SU-DHL-6 (cell line): ENCODE data around the gene WDR35.
"Not testable (repeated sequence)": the region's sequence is repeated elsewhere in the genome, so short reads cannot be mapped to it uniquely, and the experiment has no call there.

Source experiments
- H2AFZ ChIP-seq: fragments of 200-600 bp; sonication (generic); 2 replicates; pipeline ENCODE4 v1.6.1; 2014; ENCODE audit warnings: low read depth, mild to moderate bottlenecking, moderate library complexity, mixed read lengths, antibody characterized with exemption, low read length; ENCODE audit not compliant: severe bottlenecking
- H3F3A ChIP-seq: fragments of 200-600 bp; shearing (Covaris generic); 2 replicates; pipeline ENCODE4 v1.6.0; 2016; ENCODE audit warnings: antibody characterized with exemption, mild to moderate bottlenecking; ENCODE audit not compliant: insufficient read depth
- H3K27ac ChIP-seq: fragments of 200-600 bp; sonication (generic); 2 replicates; pipeline ENCODE4 v1.5.1; 2016; ENCODE audit warnings: low read depth, mild to moderate bottlenecking, low read length, moderate library complexity, mixed read lengths
- H3K27me3 ChIP-seq: fragments of 200-600 bp; sonication (generic), shearing (Covaris generic); 2 replicates; pipeline ENCODE4 v1.6.0; 2014; ENCODE audit warnings: mild to moderate bottlenecking, low read length
- H3K36me3 ChIP-seq: fragments of 200-600 bp; sonication (generic); 2 replicates; pipeline ENCODE4 v1.6.1; 2014; ENCODE audit warnings: mild to moderate bottlenecking, low read length, mixed read lengths
- H3K4me2 ChIP-seq: fragments of 300-600, 200-600 bp; shearing (Covaris generic), sonication (generic); 2 replicates; pipeline ENCODE4 v1.6.0; 2014; ENCODE audit warnings: low read length, low read depth, mild to moderate bottlenecking; ENCODE audit not compliant: poor library complexity, severe bottlenecking
- H3K4me3 ChIP-seq: fragments of 200-600 bp; sonication (generic); 2 replicates; pipeline ENCODE4 v1.5.1; 2014; ENCODE audit warnings: antibody characterized with exemption, low read length, mild to moderate bottlenecking, mixed read lengths; ENCODE audit not compliant: insufficient read depth, poor library complexity, severe bottlenecking
- H3K79me2 ChIP-seq: fragments of 200-600 bp; sonication (generic); 2 replicates; pipeline ENCODE4 v1.6.1; 2014; ENCODE audit warnings: mild to moderate bottlenecking, low read length, moderate library complexity; ENCODE audit not compliant: insufficient read depth
- H3K9ac ChIP-seq: fragments of 200-600 bp; sonication (generic); 2 replicates; pipeline ENCODE4 v1.7.0; 2014; ENCODE audit warnings: mild to moderate bottlenecking, low read length
- H3K9me2 ChIP-seq: fragments of 200-600 bp; sonication (generic); replicated peaks from 2 replicates; pipeline ENCODE4 v1.6.1; 2014; ENCODE audit warnings: low read length; ENCODE audit not compliant: insufficient read depth
- H3K9me3 ChIP-seq: fragments of 200-600 bp; sonication (generic); 2 replicates; pipeline ENCODE4 v1.6.1; 2014; ENCODE audit warnings: low read length, mixed read lengths; ENCODE audit not compliant: insufficient read depth
- H4K20me1 ChIP-seq: fragments of 200-600 bp; sonication (generic); 2 replicates; pipeline ENCODE4 v1.6.1; 2014; ENCODE audit warnings: low read depth, mild to moderate bottlenecking, antibody characterized with exemption, low read length, moderate library complexity, mixed read lengths
- CTCF ChIP-seq: fragments of 200-600 bp; sonication (generic); IDR thresholded peaks from one replicate; pipeline ENCODE4 v1.5.1; 2017; ENCODE audit warnings: antibody characterized with exemption, mild to moderate bottlenecking, low read length, moderate library complexity; ENCODE audit not compliant: insufficient read depth, poor library complexity, severe bottlenecking
- EZH2phosphoT487 ChIP-seq: fragments of 200-600 bp; sonication (generic), shearing (Covaris generic); conservative IDR thresholded peaks from 2 replicates; pipeline ENCODE4 v1.6.1; 2018; ENCODE audit warnings: mild to moderate bottlenecking, antibody characterized with exemption, low read length, moderate library complexity, mixed read lengths

WDR35 gene

GRCh38 chr2:19882286-19882685, 107.6 kb downstream of the WDR35 start:
- Histone ChIP-seq H4K20me1 (no peaks in the 10 kb centered on the region), H3K27ac (no peak overlapping the region), H3K36me3 (no peaks in the 10 kb centered on the region), H3K9ac (no peak overlapping the region), H3K79me2 (no peaks in the 10 kb centered on the region), H3K9me3 (no peaks in the 10 kb centered on the region), H3F3A (no peaks in the 10 kb centered on the region), H3K4me2 (no peak overlapping the region), H2AFZ (no peak overlapping the region), H3K4me3 (no peak overlapping the region), H3K27me3 (no peaks in the 10 kb centered on the region), H3K9me2 (no peaks in the 10 kb centered on the region)
- TF ChIP-seq CTCF: no peak
- no peak for TF ChIP-seq EZH2phosphoT487

GRCh38 chr2:19881908-19882265, 108.0 kb downstream of the WDR35 start:
- Histone ChIP-seq H2AFZ (no peak overlapping the region), H3K79me2 (no peaks in the 10 kb centered on the region), H3K9me2 (no peaks in the 10 kb centered on the region), H3K27ac (no peak overlapping the region), H3K9me3 (no peaks in the 10 kb centered on the region), H3K4me2 (no peak overlapping the region), H3K4me3 (no peak overlapping the region), H3K9ac (no peak overlapping the region), H3K36me3 (no peaks in the 10 kb centered on the region), H4K20me1 (no peaks in the 10 kb centered on the region), H3F3A (no peaks in the 10 kb centered on the region), H3K27me3 (no peaks in the 10 kb centered on the region)
- TF ChIP-seq CTCF (no peak), EZH2phosphoT487 (no peak)

GRCh38 chr2:19881221-19881907, 108.5 kb downstream of the WDR35 start:
- H3K27me3 ChIP-seq: no peaks in the 10 kb centered on the region
- H3K79me2 ChIP-seq: no peaks in the 10 kb centered on the region
- no peak overlapping the region for H3K4me2 ChIP-seq

GRCh38 chr2:19880191-19880590, 109.7 kb downstream of the WDR35 start:
- not testable (repeated sequence) for H3K36me3 ChIP-seq, H3F3A ChIP-seq, H3K79me2 ChIP-seq, H3K9me3 ChIP-seq, H3K9me2 ChIP-seq, H2AFZ ChIP-seq, H3K9ac ChIP-seq, H4K20me1 ChIP-seq, H3K4me2 ChIP-seq, H3K4me3 ChIP-seq, H3K27me3 ChIP-seq, H3K27ac ChIP-seq

More at GRCh38 chr2:19881221-19881907, 108.5 kb downstream of the WDR35 start:
- no peaks in the 10 kb centered on the region for H3K9me3 ChIP-seq
- H3F3A ChIP-seq: no peaks in the 10 kb centered on the region
- no peak overlapping the region for H2AFZ ChIP-seq
- TF ChIP-seq EZH2phosphoT487 (no peak), CTCF (no peak)
- H3K27ac ChIP-seq: no peak overlapping the region
- H3K9ac ChIP-seq: no peak overlapping the region
- no peaks in the 10 kb centered on the region for H3K9me2 ChIP-seq
- no peak overlapping the region for H3K4me3 ChIP-seq
- H4K20me1 ChIP-seq: no peaks in the 10 kb centered on the region
- no peaks in the 10 kb centered on the region for H3K36me3 ChIP-seq
